Mucosa of descending colon (tissue), 3 donors: ENCODE measurements around the gene CDK9. TPM values are rescaled to one million over a fixed set of nuclear protein-coding genes. Genes with fewer than 3 reads are reported as not detected.

Source experiments
- ATAC-seq: fragments of 200-7000 bp; cut with Tn5 transposase; one replicate; pipeline ENCODE4 v1.9.1; 2020; ENCODE audit warnings: mild to moderate bottlenecking, moderate library complexity
- DNase-seq, 3 donors: peaks; one replicate each; pipeline ENCODE4 v3.0.0-alpha.2; 2020
- H3K36me3 ChIP-seq: fragments of 200-600 bp; one replicate; pipeline ENCODE4 v1.8.0; 2021; ENCODE audit warnings: low read depth, mild to moderate bottlenecking
- H3K4me1 ChIP-seq: fragments of 200-600 bp; one replicate; pipeline ENCODE4 v1.8.0; 2021; ENCODE audit warnings: low read depth, mild to moderate bottlenecking
- H3K4me3 ChIP-seq: fragments of 200-600 bp; one replicate; pipeline ENCODE4 v1.8.0; 2021; ENCODE audit warnings: mild to moderate bottlenecking
- H3K9me3 ChIP-seq: fragments of 200-600 bp; one replicate; pipeline ENCODE4 v1.8.0; 2021; ENCODE audit warnings: mild to moderate bottlenecking
- intact Hi-C, 2 donors: fragments of 100-400 bp; cut with DNase I in 1 of 2; cut with micrococcal nuclease in 1 of 2; formaldehyde crosslinking; loops; one replicate each; pipeline versions ENCODE4 v1.11.0 to v1.11.1; 2022; cut with DNase I, micrococcal nuclease
- total RNA-seq, 3 donors: library from RNA; stranded (reverse); fragmentation: NEBNext Ultra II Directional in 2 of 3; extraction: Animal tissue kit (Norgen Biotek cat#: 25700) in 2 of 3; gene quantifications; one replicate each; pipeline versions ENCODE4 v1.2.1 to v1.2.4, GENCODE V29; 2021 to 2023
- TF ChIP-seq, protein P1 (sequence below): fragments of 200-600 bp; IDR thresholded peaks from one replicate; pipeline ENCODE4 v1.8.0; 2022; ENCODE audit warnings: antibody characterized with exemption, mild to moderate bottlenecking
- donor health status: DM: no; HTN: no; CAD: no; lungs with moderate emphysema.
- donor health status: DM: no; HTN: no; CAD: no.
- donor health status: DM: no; HTN: yes; CAD: no.

CDK9 gene
- total RNA-seq, 3 donors from 2014 or later: 67.8 to 111 (median 75.9) TPM

DNA sequence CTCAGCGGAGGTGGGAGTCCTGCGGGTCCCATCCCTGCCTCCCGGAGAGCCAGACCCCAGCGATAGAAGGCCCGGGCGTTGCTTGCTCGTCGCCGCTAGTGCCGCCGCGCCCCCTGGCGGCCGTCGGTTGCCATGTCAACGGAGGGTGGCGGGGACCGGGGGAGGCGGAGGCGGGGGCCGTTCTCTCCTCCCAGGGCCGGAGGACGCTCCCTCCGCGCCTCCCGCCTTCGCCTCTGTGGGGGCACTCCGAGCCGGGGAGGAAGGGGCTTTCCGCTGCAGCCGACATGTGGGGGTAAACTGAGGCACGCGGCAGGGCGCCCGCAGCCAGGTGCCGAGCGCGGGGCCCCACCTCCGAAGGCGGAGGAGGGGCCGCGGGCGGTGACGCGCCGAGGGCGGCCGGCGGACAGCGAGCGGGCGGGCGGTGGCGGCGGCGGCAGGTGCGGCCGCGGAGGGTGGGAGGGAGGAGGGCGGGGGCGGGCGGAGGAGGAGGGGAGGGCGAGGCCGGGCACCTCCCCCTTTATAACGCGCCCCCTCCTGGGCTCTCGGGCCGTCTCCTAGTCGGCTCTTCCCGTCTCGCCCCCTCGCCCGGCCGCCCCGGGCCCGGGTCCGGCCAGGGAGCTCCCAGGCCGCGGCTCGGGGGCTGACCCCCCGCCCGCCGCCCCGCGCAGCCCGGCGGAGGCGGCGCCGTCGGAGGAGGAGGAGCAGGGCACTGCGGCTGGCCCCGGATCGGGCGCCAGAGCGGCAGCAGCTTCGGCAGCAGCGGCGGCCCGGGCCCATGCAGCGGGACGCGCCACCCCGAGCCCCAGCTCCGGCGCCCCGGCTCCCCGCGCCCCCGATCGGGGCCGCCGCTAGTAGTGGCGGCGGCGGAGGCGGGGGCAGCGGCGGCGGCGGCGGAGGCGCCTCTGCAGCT, 556 bp upstream of the CDK9 start:
- DNase-seq (peak; percentile 88 to 93 (median 93)), ATAC-seq (peak; percentile 80)
- TF ChIP-seq, protein P1, sequence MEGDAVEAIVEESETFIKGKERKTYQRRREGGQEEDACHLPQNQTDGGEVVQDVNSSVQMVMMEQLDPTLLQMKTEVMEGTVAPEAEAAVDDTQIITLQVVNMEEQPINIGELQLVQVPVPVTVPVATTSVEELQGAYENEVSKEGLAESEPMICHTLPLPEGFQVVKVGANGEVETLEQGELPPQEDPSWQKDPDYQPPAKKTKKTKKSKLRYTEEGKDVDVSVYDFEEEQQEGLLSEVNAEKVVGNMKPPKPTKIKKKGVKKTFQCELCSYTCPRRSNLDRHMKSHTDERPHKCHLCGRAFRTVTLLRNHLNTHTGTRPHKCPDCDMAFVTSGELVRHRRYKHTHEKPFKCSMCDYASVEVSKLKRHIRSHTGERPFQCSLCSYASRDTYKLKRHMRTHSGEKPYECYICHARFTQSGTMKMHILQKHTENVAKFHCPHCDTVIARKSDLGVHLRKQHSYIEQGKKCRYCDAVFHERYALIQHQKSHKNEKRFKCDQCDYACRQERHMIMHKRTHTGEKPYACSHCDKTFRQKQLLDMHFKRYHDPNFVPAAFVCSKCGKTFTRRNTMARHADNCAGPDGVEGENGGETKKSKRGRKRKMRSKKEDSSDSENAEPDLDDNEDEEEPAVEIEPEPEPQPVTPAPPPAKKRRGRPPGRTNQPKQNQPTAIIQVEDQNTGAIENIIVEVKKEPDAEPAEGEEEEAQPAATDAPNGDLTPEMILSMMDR: peak; percentile 70
- Histone ChIP-seq H3K36me3 (peaks cover 27% of the 10 kb centered on the region), H3K9me3 (no peaks in the 10 kb centered on the region), H3K4me1 (peaks cover 27% of the 10 kb centered on the region), H3K4me3 (peak overlapping the region; percentile 93)
- intact Hi-C loops: no loop called here

DNA sequence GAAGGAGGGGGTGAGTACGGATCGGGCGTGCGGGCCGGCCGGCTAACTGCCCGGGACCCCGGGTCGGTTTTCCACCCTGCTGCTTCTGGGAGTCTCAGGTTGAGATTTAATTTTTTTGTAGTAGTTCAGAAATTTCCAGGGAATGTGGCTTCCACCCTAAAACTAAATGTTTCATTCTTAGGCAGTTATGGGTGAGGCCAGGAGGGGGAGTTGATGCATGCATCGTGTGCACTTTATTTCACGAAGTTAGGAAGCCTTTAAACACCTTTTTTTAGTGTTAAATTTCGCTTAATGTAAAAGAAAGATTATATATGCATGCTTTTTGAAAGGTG, 905 bp downstream of the CDK9 start:
- intact Hi-C loops: no loop called here
- peaks cover 27% of the 10 kb centered on the region for H3K36me3 ChIP-seq
- H3K4me1 ChIP-seq: peaks cover 25% of the 10 kb centered on the region
- H3K9me3 ChIP-seq: no peaks in the 10 kb centered on the region
- DNase-seq (peak in 1 of 3 donors; percentile 32), ATAC-seq (no peak)
- TF ChIP-seq, protein P1: peak; percentile 18
- H3K4me3 ChIP-seq: peak overlapping the region; percentile 93

DNA sequence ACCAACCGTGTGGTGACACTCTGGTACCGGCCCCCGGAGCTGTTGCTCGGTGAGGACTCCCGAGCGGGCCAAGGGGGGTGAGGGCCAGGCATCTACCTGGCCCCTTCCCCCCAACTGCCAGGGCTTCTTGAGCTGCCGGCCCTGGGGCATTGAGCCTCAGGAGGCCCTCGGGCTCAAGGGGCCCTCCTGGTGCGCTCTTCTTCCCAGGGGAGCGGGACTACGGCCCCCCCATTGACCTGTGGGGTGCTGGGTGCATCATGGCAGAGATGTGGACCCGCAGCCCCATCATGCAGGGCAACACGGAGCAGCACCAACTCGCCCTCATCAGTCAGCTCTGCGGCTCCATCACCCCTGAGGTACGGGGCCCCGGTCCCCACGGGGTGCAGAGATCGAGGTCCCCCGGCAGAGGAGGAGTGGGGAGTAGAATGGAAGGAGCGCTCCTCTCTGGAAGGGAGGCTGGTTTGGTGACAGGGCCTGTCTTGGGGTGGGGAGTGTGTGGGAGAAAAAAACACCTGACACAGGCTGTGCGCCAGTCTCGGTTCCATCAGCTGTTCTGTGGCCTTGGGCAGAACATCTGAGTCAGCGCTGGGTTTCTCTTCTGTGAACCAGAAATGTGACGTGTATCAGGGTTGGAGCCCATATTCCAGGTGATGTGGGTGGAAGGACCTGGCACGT, 2.6 kb downstream of the CDK9 start:
- Histone ChIP-seq H3K4me1 (peaks cover 25% of the 10 kb centered on the region), H3K4me3 (no peak overlapping the region), H3K36me3 (peaks cover 27% of the 10 kb centered on the region), H3K9me3 (no peaks in the 10 kb centered on the region)
- ATAC-seq (no peak), DNase-seq (no peak)
- intact Hi-C loops: no loop called here
- TF ChIP-seq, protein P1: no peak

DNA sequence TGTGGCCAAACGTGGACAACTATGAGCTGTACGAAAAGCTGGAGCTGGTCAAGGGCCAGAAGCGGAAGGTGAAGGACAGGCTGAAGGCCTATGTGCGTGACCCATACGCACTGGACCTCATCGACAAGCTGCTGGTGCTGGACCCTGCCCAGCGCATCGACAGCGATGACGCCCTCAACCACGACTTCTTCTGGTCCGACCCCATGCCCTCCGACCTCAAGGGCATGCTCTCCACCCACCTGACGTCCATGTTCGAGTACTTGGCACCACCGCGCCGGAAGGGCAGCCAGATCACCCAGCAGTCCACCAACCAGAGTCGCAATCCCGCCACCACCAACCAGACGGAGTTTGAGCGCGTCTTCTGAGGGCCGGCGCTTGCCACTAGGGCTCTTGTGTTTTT, 3.3 kb downstream of the CDK9 start:
- TF ChIP-seq, protein P1: no peak
- peaks cover 20% of the 10 kb centered on the region for H3K4me1 ChIP-seq
- ATAC-seq (no peak), DNase-seq (peak in 1 of 3 donors; percentile 59)
- intact Hi-C loops: no loop called here
- no peak overlapping the region for H3K4me3 ChIP-seq
- H3K9me3 ChIP-seq: no peaks in the 10 kb centered on the region
- peaks cover 27% of the 10 kb centered on the region for H3K36me3 ChIP-seq

DNA sequence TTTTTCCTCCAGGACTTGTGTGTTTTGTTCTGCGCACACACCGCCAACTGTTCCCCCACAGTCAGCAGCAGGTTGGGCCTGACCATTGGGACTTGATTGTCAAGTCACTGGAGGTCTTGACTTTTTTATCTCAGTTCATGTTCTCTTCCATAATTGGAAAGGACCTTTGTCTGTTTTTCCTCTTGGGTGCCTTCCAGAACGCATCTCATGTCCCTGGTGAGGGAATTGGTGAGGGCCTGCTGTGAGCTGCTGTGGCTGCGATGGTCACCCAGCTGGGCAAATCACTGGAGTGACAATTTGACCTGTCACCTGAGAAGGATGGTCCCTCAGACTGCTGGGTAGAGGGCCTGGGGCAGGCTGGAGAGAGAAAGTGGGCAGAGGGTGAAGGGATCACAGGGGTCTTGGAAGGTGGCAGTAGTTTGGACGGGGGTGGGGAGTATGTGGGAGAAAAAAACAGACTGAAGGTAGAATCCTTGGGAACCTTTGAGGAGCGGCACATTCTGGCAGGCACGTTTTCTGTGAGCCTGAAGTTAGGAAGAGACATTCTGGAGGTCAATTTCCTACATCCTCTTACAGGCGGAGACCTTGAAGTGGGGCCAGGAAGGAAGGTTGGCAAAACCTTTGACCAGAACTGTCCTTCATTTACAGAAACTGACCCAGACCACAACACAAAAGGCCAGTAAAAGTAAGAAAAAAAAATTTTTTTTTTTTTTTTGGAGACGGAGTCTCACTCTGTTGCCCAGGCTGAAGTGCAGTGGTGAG, 4.4 kb downstream of the CDK9 start:
- DNase-seq (no peak), ATAC-seq (no peak)
- intact Hi-C loops: no loop called here
- no peaks in the 10 kb centered on the region for H3K9me3 ChIP-seq
- TF ChIP-seq, protein P1: no peak
- H3K4me1 ChIP-seq: peaks cover 15% of the 10 kb centered on the region
- peaks cover 27% of the 10 kb centered on the region for H3K36me3 ChIP-seq
- no peak overlapping the region for H3K4me3 ChIP-seq
